Thoracic aorta (tissue), 2 donors: Measurements from ENCODE around the gene RTN3. TPM values are rescaled to one million over a fixed set of nuclear protein-coding genes. Genes with fewer than 3 reads are reported as not detected.

Source experiments
- ATAC-seq: fragments of 150-250 bp; one replicate; pipeline ENCODE4 v1.8.0; 2017; ENCODE audit warnings: low read depth; ENCODE audit not compliant: insufficient number of reproducible peaks, low FRiP score
- DNase-seq: peaks from one replicate; pipeline ENCODE4 v3.0.0-alpha.2; 2020; ENCODE audit warnings: low spot score
- H3K27ac ChIP-seq, 2 donors: fragments of 200-600 bp; sonication (generic); 1 replicate in 1 of 2; 2 replicates in 1 of 2; pipeline ENCODE4 v1.5.1; 2016; ENCODE audit warnings: mild to moderate bottlenecking in 2 of 2, moderate library complexity in 2 of 2
- H3K27me3 ChIP-seq: fragments of 200-600 bp; sonication (generic); replicated peaks from 2 replicates; pipeline ENCODE4 v1.6.0; 2016; ENCODE audit warnings: mild to moderate bottlenecking; ENCODE audit not compliant: insufficient read depth
- H3K36me3 ChIP-seq: fragments of 200-600 bp; sonication (generic); one replicate; pipeline ENCODE4 v1.5.1; 2016
- H3K4me1 ChIP-seq, 2 donors: fragments of 200-600 bp; sonication (generic); 1 replicate in 1 of 2; 2 replicates in 1 of 2; pipeline versions ENCODE4 v1.5.1 to v1.6.0; 2016; ENCODE audit warnings: low read depth in 2 of 2, mild to moderate bottlenecking in 1 of 2; ENCODE audit not compliant: control insufficient read depth in 1 of 2
- H3K4me3 ChIP-seq: fragments of 200-600 bp; sonication (generic); 2 replicates; pipeline ENCODE4 v1.5.1; 2016; ENCODE audit warnings: mild to moderate bottlenecking
- H3K9me3 ChIP-seq: fragments of 200-600 bp; sonication (generic); 2 replicates; pipeline ENCODE4 v1.5.1; 2016
- CTCF ChIP-seq: fragments of 200-600 bp; sonication (generic); IDR thresholded peaks from one replicate; pipeline ENCODE4 v1.5.1; 2019; ENCODE audit warnings: antibody characterized with exemption
- total RNA-seq, 2 donors: library from RNA; depleted of rRNA; stranded (reverse); fragments of >200 nt; gene quantifications; one replicate each; pipeline versions ENCODE4 v1.1.0 to v1.2.3, GENCODE V29; 2016

RTN3 gene
- total RNA-seq, 2 donors from 2014 or later: 75.1 to 91.1 TPM

GRCh38 chr11:63641727-63642126, 39.6 kb upstream of the RTN3 start:
- no peaks in the 10 kb centered on the region for H3K27me3 ChIP-seq
- H3K9me3 ChIP-seq: no peaks in the 10 kb centered on the region
- H3K4me3 ChIP-seq: no peak overlapping the region
- no peak for ATAC-seq
- TF ChIP-seq CTCF: no peak
- H3K27ac ChIP-seq: no peak overlapping the region
- peaks cover 29% of the 10 kb centered on the region for H3K36me3 ChIP-seq
- peaks cover 0 to 7% of the 10 kb centered on the region in 2 donors for H3K4me1 ChIP-seq
- no peak for DNase-seq

- H3K9me3 ChIP-seq: no peaks in the 10 kb centered on the region
- H3K4me3 ChIP-seq: no peak overlapping the region
- H3K27ac ChIP-seq: no peak overlapping the region
- H3K27me3 ChIP-seq: no peaks in the 10 kb centered on the region
- DNase-seq: no peak
- ATAC-seq: no peak
- H3K36me3 ChIP-seq: peaks cover 38% of the 10 kb centered on the region
- TF ChIP-seq CTCF: no peak
- peaks cover 0 to 7% of the 10 kb centered on the region in 2 donors for H3K4me1 ChIP-seq
These were observed 38.1 kb upstream of the RTN3 start for GRCh38 chr11:63643205-63643604.

- no peaks in the 10 kb centered on the region for H3K9me3 ChIP-seq
- H3K27ac ChIP-seq: no peak overlapping the region
- ATAC-seq: no peak
- H3K36me3 ChIP-seq: peaks cover 24% of the 10 kb centered on the region
- no peak for TF ChIP-seq CTCF
- H3K4me1 ChIP-seq: no peaks in the 10 kb centered on the region
- no peak for DNase-seq
- no peak overlapping the region for H3K4me3 ChIP-seq
- H3K27me3 ChIP-seq: no peaks in the 10 kb centered on the region
These were observed 28.6 kb upstream of the RTN3 start for GRCh38 chr11:63652671-63653070.

- Histone ChIP-seq H3K4me3 (no peak overlapping the region), H3K27ac (no peak overlapping the region), H3K36me3 (no peaks in the 10 kb centered on the region), H3K9me3 (no peaks in the 10 kb centered on the region), H3K27me3 (no peaks in the 10 kb centered on the region), H3K4me1 (peaks cover 46 to 58% of the 10 kb centered on the region in 2 donors)
- no peak for TF ChIP-seq CTCF
- DNase-seq (no peak), ATAC-seq (no peak)
These were observed 20.3 kb upstream of the RTN3 start for GRCh38 chr11:63660972-63661371.

- ATAC-seq (no peak), DNase-seq (no peak)
- Histone ChIP-seq H3K4me3 (no peak overlapping the region), H3K27me3 (no peaks in the 10 kb centered on the region), H3K27ac (no peak overlapping the region), H3K36me3 (no peaks in the 10 kb centered on the region), H3K9me3 (no peaks in the 10 kb centered on the region), H3K4me1 (peaks cover 72 to 87% of the 10 kb centered on the region in 2 donors)
- TF ChIP-seq CTCF: no peak
These were observed 17.5 kb upstream of the RTN3 start for GRCh38 chr11:63663809-63664208.
